Fibroblast of lung (primary cell): ENCODE results near the gene ATPAF2.

Source experiments
- CTCF ChIP-seq, 2 donors: IDR thresholded peaks in 1 of 2; conservative IDR thresholded peaks in 1 of 2; 1 replicate in 1 of 2; 2 replicates in 1 of 2; pipeline ENCODE4 v1.5.1; 2011 to 2012; ENCODE audit warnings: low read length in 2 of 2, control low read depth in 1 of 2, inconsistent platforms in 1 of 2, low read depth in 1 of 2, mild to moderate bottlenecking in 1 of 2
- EZH2 ChIP-seq: IDR thresholded peaks from 2 replicates; pipeline ENCODE4 v1.5.1; 2012; ENCODE audit warnings: low read length, control low read depth, mild to moderate bottlenecking; ENCODE audit errors: missing control alignments

GRCh38 chr17:18004884-18005305 lies 34.1 kb downstream of the ATPAF2 start:
- TF ChIP-seq CTCF (conservative IDR thresholded peaks at IDR 0.05 in 1 of 2, IDR thresholded peaks at IDR 0.05 in 1 of 2; ENCODE audit: low read depth in 1 of 2, low read length in 2 of 2) (peak in 1 of 2 donors; percentile 40), EZH2 (no peak)
